Iris pigment epithelial cell (primary cell): ENCODE results near the gene ZNF277.

ENCODE experiments used
- DNase-seq: peaks from one replicate; pipeline ENCODE4 v3.0.0-alpha.2; 2011; ENCODE audit warnings: low read depth

The ZNF277 gene

GRCh38 chr7:112254156-112254555 is 47.7 kb downstream of the ZNF277 start:
- DNase-seq: no peak

DNA sequence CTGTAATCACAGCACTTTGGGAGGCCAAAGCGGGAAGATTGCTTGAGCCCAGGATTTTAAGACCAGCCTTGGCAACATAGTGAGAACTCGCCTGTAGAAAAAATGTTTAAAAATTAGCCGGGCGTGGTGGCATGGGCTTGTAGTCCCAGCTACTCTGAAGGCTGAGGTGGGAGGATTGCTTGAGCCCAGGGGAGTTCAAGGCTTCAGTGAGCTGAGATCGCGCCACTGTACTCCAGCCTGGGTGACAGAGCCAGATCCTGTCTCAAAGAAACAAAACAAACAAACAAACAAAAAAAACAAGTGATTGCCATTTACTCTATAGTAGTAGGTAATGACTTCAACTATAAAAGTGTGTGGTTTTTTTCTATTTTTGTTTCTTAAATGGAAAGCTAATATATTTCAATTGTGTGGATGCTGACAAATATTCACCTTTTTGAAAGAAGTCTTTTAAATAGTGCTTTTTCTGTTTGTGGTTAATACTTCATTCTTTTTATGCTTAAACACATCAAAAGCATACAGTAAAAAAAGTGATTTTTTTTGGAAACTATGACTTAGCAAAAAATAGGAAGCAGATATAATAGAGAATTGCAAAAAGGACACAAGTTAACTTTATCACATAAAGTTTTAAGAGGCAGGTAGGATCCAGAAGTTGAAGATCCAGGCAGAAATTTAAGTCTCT is 48.4 kb downstream of the ZNF277 start:
- no peak for DNase-seq

DNA sequence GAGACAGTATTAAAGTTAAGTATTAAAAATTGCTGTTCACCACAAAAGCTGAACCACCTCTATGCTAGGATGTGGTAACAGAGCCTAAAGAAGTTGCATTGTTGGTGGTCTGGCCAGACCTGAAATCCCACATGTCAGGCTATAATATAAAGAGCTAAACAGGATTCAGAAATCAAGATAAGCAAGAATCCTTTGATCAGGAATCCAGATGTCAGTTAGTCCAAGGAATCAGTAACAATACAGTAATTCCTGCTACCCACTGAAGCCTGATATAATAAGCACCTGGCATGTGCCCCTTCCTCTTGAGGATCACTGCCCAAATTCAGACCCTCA is 48.9 kb downstream of the ZNF277 start:
- no peak for DNase-seq

GRCh38 chr7:112257073-112257472 is 50.6 kb downstream of the ZNF277 start:
- no peak for DNase-seq

GRCh38 chr7:112260911-112261310 is 54.4 kb downstream of the ZNF277 start:
- DNase-seq: no peak

GRCh38 chr7:112262036-112262435 is 55.5 kb downstream of the ZNF277 start:
- DNase-seq: no peak

DNA sequence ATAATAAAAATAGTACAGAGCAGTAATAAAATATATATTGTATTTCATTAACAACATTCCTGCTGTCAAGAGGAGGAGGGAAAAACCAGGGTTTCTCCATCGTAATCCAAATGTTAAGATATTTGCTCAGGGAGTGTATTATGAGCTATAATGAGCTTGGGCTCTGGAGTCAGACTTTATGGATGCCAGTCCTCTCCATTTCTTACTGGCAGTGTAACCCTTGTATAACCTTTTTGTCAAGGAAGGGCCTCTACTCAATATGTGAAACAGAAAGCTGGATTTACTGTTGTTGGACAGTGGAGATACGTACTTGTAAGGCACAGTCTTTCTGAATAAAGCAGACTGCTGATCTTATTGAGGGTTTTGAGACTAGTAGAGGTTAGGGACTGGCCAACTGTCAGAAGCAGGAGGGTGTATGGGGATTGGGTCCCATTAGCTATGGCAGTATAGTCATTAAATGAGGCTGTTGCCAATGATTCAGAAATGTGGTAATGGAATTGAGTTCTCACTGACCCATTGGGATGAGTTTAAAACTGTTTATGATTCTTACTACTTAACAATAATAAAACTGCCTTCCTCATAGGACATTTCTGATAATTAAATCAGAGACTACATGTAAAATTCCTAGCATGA is 56.5 kb downstream of the ZNF277 start:
- no peak for DNase-seq

GRCh38 chr7:112263519-112263918 is 57.0 kb downstream of the ZNF277 start:
- DNase-seq: no peak

GRCh38 chr7:112266141-112266540 is 59.6 kb downstream of the ZNF277 start:
- DNase-seq: no peak

DNA sequence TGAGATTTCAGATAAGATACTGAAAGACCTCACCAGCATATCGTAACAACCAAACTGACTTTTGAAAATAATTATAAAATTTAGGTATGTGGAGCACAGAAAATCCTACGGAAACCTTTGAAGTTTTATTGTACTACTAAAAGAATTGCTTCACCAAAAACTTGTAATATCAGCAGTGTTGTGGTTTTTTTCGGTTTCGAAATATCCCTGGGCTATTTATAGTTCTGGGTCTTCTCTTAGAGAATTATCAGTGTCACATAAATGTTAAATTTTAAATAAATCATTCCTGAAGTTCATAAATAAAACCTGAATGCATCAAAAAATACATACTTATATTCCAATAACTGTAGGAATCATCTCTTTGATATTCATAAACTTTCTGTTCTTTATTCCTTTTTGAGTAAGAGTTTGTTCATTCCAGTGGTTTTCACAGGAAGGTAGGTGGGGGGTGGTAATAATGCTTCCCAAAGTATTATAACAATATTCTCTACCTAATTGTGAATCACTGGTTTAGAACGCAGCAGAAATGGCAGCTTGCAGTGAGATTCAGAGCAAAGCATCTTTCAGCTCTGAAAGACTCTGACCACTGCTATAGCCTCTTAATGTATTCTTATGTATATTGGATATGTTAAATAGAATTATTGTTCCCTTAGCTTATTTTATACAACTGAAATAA is 60.2 kb downstream of the ZNF277 start:
- peak; percentile 72 for DNase-seq

DNA sequence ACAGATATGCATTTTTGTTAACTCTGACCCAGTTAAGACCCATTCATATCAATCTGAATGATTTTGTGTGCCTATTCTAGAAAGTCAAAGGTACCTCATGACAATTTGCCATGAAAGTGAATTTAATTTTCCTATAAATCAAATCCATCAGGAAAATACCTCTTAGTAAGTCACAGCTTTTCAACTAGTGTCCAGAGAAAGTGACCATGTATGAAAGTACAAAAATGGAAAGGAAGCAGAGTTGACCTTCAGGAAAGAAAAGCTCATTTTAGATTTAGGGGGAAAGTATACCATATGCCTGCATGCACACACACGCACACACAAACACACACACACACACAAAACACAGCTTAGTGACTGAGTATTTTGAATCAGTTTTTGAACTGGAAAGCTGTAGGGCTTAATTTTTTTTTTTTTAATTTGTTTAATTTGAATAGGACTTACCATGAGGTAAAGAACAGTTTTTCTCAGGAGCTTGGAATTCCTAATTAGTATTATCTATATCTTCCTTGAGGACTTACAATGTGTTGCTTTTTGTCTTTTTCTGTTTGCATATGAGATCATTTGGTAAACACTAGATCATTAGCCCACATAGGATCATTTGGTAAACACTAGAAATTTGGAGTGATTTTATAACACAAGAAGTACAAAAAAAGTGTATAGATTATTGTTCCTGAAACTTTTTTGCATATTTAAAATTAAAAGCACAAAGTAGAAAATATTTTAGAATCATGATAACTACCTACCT is 61.6 kb downstream of the ZNF277 start:
- DNase-seq: no peak

GRCh38 chr7:112271162-112271561 is 64.7 kb downstream of the ZNF277 start:
- no peak for DNase-seq

DNA sequence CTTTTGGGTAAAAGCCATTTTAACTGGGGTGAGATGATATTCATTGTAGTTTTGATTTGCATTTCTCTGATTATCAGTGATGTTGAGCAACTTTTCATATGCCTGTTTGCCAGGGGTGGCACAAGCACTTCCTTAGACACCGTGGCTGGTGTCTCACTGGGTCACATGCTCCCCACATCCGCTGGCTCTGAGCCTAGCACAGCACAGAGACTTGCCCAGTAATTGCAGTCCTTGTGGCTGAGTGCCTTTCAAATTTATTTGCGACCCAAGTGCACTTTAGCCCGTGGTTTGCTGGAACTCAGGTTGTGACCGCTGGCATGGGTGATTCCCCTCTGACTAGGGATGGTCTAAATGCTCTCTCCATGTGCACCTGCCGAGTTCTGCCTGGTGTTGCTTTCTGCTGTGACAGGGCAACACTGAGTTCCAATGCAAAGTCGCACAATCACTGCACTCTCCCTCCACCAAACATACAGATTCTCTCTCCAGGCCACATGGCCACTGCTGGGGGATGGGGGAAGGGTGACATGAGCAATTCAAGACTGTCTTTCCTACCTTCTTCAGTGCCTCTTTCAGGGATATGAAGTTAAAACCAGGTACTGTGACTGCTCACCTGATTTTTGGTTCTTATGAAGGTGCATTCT is 66.5 kb downstream of the ZNF277 start:
- peak; percentile 12 for DNase-seq

GRCh38 chr7:112279042-112279441 is 72.5 kb downstream of the ZNF277 start:
- DNase-seq: no peak

DNA sequence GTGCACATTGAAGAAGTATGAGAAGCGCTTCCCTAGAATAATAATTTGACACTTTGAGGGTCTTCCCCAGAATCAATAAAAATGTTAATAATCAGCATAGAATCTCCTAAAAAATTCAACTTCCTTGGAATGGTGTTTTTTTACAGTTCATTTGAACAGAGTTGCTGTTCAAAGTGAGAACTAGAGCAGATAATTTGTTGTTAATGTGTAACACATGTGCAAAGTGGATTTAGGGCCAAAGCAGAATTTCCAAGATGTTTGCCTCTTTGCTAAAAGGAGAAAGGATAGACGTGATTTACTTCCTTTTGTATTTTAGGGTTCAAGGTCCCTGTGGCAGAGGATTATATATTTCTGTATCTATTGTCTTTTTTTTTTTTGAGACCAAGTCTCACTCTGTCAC is 73.8 kb downstream of the ZNF277 start:
- DNase-seq: no peak

- no peak for DNase-seq
Observed at GRCh38 chr7:112282476-112283188, 76.1 kb downstream of the ZNF277 start.

DNA sequence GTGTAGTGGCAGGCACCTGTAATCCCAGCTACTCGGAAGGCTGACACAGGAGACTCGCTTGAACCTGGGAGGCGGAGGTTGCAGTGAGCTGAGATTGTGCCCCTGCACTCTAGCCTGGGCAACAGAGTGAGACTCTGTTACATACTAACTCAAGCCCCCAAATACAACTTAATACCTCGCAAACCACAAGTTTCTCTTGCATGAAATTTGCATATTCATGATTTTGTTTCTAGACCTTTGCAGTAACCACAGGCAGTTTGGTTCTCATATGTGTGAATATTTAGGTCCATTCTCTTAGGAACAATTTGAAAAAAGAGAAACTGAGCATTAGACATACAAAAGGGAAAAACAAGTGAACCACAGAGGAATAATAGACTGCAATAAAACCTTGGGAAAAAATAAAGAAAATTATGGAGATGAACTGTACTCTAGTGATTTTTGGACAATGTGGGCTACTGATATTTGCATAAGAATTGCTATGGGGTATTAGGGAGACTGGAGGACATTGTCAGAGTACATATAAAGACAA is 77.0 kb downstream of the ZNF277 start:
- DNase-seq: no peak

GRCh38 chr7:112286250-112287086 is 80.0 kb downstream of the ZNF277 start:
- no peak for DNase-seq

- DNase-seq: no peak
Observed at GRCh38 chr7:112288301-112288700, 81.8 kb downstream of the ZNF277 start.

- DNase-seq: peak; percentile 65
Observed at GRCh38 chr7:112290065-112290464, 83.6 kb downstream of the ZNF277 start.

GRCh38 chr7:112292162-112292561 is 85.7 kb downstream of the ZNF277 start:
- DNase-seq: no peak
